Caco-2 (cell line): ENCODE results near the gene DHRS7C. TPM values are rescaled to one million over a fixed set of nuclear protein-coding genes. Genes with fewer than 3 reads are reported as not detected.

Experiments
- BruUV-seq: library from RNA; stranded (reverse); fragments of 400-500 nt; replicated peaks from 2 replicates; lab custom pipeline; 2021; lab: Mats Ljungman, UMichigan
- CTCF ChIA-PET: fragments of 300-600 bp; sonication (Branson Sonifier 250); formaldehyde crosslinking; loops from one replicate; lab custom pipeline; 2022; ENCODE audit warnings: antibody characterized with exemption; lab: Charles Lee
- POLR2A ChIA-PET: fragments of 300-600 bp; sonication (Branson Sonifier 250); formaldehyde crosslinking; loops from one replicate; lab custom pipeline; 2022; ENCODE audit warnings: antibody characterized with exemption; lab: Charles Lee
- DNase-seq, 2 experiments: peaks; one replicate each; pipeline versions ENCODE4 v3.0.0 to v3.0.0-alpha.2; 2020 to 2022
- H3K27me3 ChIP-seq: replicated peaks from 2 replicates; pipeline ENCODE4 v1.6.0; 2011; ENCODE audit warnings: low read length; ENCODE audit not compliant: control insufficient read depth, insufficient read depth
- H3K36me3 ChIP-seq: 2 replicates; pipeline ENCODE4 v1.5.1; 2011; ENCODE audit warnings: low read length; ENCODE audit not compliant: control insufficient read depth, insufficient read depth
- H3K4me1 ChIP-seq: fragments of 250-450 bp; sonication (Bioruptor Pico); 2 replicates; pipeline ENCODE4 v1.5.1; 2020; ENCODE audit warnings: mild to moderate bottlenecking
- H3K4me3 ChIP-seq: 2 replicates; pipeline ENCODE4 v1.5.1; 2011; ENCODE audit warnings: low read depth, mild to moderate bottlenecking, control low read depth, low read length
- H3K9me3 ChIP-seq: fragments of 250-450 bp; sonication (Bioruptor Pico); 2 replicates; pipeline ENCODE4 v1.5.1; 2020; ENCODE audit warnings: mild to moderate bottlenecking, moderate library complexity
- H3K27ac Mint-ChIP-seq: one replicate; pipeline ENCODE4 v1.8.0; 2022; ENCODE audit warnings: mixed read lengths; ENCODE audit not compliant: unreplicated experiment
- H3K27me3 Mint-ChIP-seq: one replicate; pipeline ENCODE4 v1.8.0; 2022; ENCODE audit warnings: mixed read lengths; ENCODE audit not compliant: insufficient read depth, unreplicated experiment
- H3K36me3 Mint-ChIP-seq: one replicate; pipeline ENCODE4 v1.8.0; 2022; ENCODE audit warnings: mild to moderate bottlenecking, mixed read lengths; ENCODE audit not compliant: insufficient read depth, unreplicated experiment
- H3K4me1 Mint-ChIP-seq: one replicate; pipeline ENCODE4 v1.8.0; 2022; ENCODE audit warnings: low read depth, mixed read lengths; ENCODE audit not compliant: unreplicated experiment
- H3K4me3 Mint-ChIP-seq: one replicate; pipeline ENCODE4 v1.8.0; 2022; ENCODE audit warnings: mild to moderate bottlenecking, moderate library complexity, mixed read lengths; ENCODE audit not compliant: unreplicated experiment
- H3K9me3 Mint-ChIP-seq: one replicate; pipeline ENCODE4 v1.8.0; 2022; ENCODE audit warnings: mixed read lengths; ENCODE audit not compliant: unreplicated experiment
- CTCF ChIP-seq, 2 experiments: fragments of 200-600 bp in 1 of 2; IDR thresholded peaks; 1 replicate in 1 of 2; 2 replicates in 1 of 2; pipeline versions ENCODE4 v1.5.1 to v1.8.0; 2011 to 2022; ENCODE audit warnings: antibody characterized with exemption in 1 of 2, control low read depth in 1 of 2, inconsistent platforms in 1 of 2, low read depth in 1 of 2, low read length in 1 of 2, mild to moderate bottlenecking in 1 of 2, moderate library complexity in 1 of 2; ENCODE audit not compliant: insufficient read depth in 1 of 2, severe bottlenecking in 1 of 2, unreplicated experiment in 1 of 2
- intact Hi-C: fragments of 100-400 bp; cut with micrococcal nuclease; formaldehyde crosslinking; loops from one replicate; pipeline ENCODE4 v1.10.0; 2022; ENCODE audit not compliant: unreplicated experiment
- total RNA-seq: library from RNA; stranded (reverse); gene quantifications from 2 replicates; pipeline ENCODE4 v1.2.3, GENCODE V29; 2022

DHRS7C gene
- total RNA-seq, 1 experiment from 2014 or later = not detected

GRCh38 chr17:9798724-9799123 lies 7.3 kb upstream of the DHRS7C start:
- H3K27ac Mint-ChIP-seq = no peak overlapping the region
- H3K4me3 Mint-ChIP-seq = no peak overlapping the region
- H3K27me3 Mint-ChIP-seq = peaks cover 4% of the 10 kb centered on the region
- DNase-seq = no peak
- Histone ChIP-seq H3K27me3 (no peaks in the 10 kb centered on the region), H3K4me1 (no peaks in the 10 kb centered on the region), H3K9me3 (no peaks in the 10 kb centered on the region), H3K36me3 (no peaks in the 10 kb centered on the region), H3K4me3 (no peak overlapping the region)
- CTCF ChIA-PET = no interaction called here
- H3K4me1 Mint-ChIP-seq = no peaks in the 10 kb centered on the region
- no peak for TF ChIP-seq CTCF (IDR thresholded peaks at IDR 0.05; ENCODE audit: insufficient read depth in 1 of 2, low read depth in 1 of 2, low read length in 1 of 2, severe bottlenecking in 1 of 2, unreplicated experiment in 1 of 2)
- intact Hi-C loops = no loop called here
- POLR2A ChIA-PET = no interaction called here
- no peaks in the 10 kb centered on the region for H3K36me3 Mint-ChIP-seq
- BruUV-seq = no TSS peak
- H3K9me3 Mint-ChIP-seq = no peaks in the 10 kb centered on the region

GRCh38 chr17:9798008-9798407 lies 6.6 kb upstream of the DHRS7C start:
- no peaks in the 10 kb centered on the region for H3K36me3 Mint-ChIP-seq
- H3K9me3 ChIP-seq = no peaks in the 10 kb centered on the region
- ChIA-PET CTCF (no interaction called here), POLR2A (no interaction called here)
- H3K4me1 ChIP-seq = no peaks in the 10 kb centered on the region
- no TSS peak for BruUV-seq
- TF ChIP-seq CTCF (IDR thresholded peaks at IDR 0.05; ENCODE audit: insufficient read depth in 1 of 2, low read depth in 1 of 2, low read length in 1 of 2, severe bottlenecking in 1 of 2, unreplicated experiment in 1 of 2) = no peak
- H3K27me3 Mint-ChIP-seq = peaks cover 4% of the 10 kb centered on the region
- H3K27me3 ChIP-seq = no peaks in the 10 kb centered on the region
- H3K27ac Mint-ChIP-seq = no peak overlapping the region
- no peak overlapping the region for H3K4me3 ChIP-seq
- no peak overlapping the region for H3K4me3 Mint-ChIP-seq
- no peaks in the 10 kb centered on the region for H3K36me3 ChIP-seq
- no peaks in the 10 kb centered on the region for H3K9me3 Mint-ChIP-seq
- intact Hi-C loops = no loop called here
- no peak for DNase-seq
- no peaks in the 10 kb centered on the region for H3K4me1 Mint-ChIP-seq

- no peak for DNase-seq
- BruUV-seq = no TSS peak
- ChIA-PET POLR2A (no interaction called here), CTCF (no interaction called here)
- Mint-ChIP-seq H3K9me3 (no peaks in the 10 kb centered on the region), H3K27ac (no peak overlapping the region), H3K36me3 (no peaks in the 10 kb centered on the region), H3K4me3 (no peak overlapping the region), H3K4me1 (no peaks in the 10 kb centered on the region), H3K27me3 (no peaks in the 10 kb centered on the region)
- H3K4me1 ChIP-seq = no peaks in the 10 kb centered on the region
- no peaks in the 10 kb centered on the region for H3K27me3 ChIP-seq
- no peaks in the 10 kb centered on the region for H3K36me3 ChIP-seq
- H3K4me3 ChIP-seq = no peak overlapping the region
- intact Hi-C loops = no loop called here
- TF ChIP-seq CTCF (IDR thresholded peaks at IDR 0.05; ENCODE audit: insufficient read depth in 1 of 2, low read depth in 1 of 2, low read length in 1 of 2, severe bottlenecking in 1 of 2, unreplicated experiment in 1 of 2) = no peak
- no peaks in the 10 kb centered on the region for H3K9me3 ChIP-seq
Observed at GRCh38 chr17:9792181-9792840, 919 bp upstream of the DHRS7C start.
